ENCODE results near the gene MMP14.
"Not testable (repeated sequence)": the region's sequence is repeated elsewhere in the genome, so short reads cannot be mapped to it uniquely, and the experiment has no call there.

The MMP14 gene

GRCh38 chr14:22814941-22815713 lies 21.3 kb upstream of the MMP14 start, which contains the start of gene SLC7A7:
SLC7A7 (minus strand) TSS chr14:22815435; CDS start chr14:22813398, 2,037 bp downstream.
- DNase-seq (ENCODE audit: low spot score), result no peak

GRCh38 chr14:22819151-22819988 lies 17.0 kb upstream of the MMP14 start:
- no peak for DNase-seq (ENCODE audit: low spot score)

- no peak for DNase-seq (ENCODE audit: low spot score)
These were observed 15.7 kb upstream of the MMP14 start for GRCh38 chr14:22820731-22821130.

- no peak for DNase-seq (ENCODE audit: low spot score)
These were observed 15.0 kb upstream of the MMP14 start for GRCh38 chr14:22821193-22822015.

GRCh38 chr14:22822016-22822570 lies 14.3 kb upstream of the MMP14 start:
- no peak for DNase-seq (ENCODE audit: low spot score)

- DNase-seq (ENCODE audit: low spot score), result peak; percentile 91
These were observed 13.8 kb upstream of the MMP14 start for GRCh38 chr14:22822571-22823098.

GRCh38 chr14:22824711-22825359 lies 11.6 kb upstream of the MMP14 start:
- no peak for DNase-seq (ENCODE audit: low spot score)

- DNase-seq (ENCODE audit: low spot score), result not testable (repeated sequence)
These were observed 7.2 kb upstream of the MMP14 start for GRCh38 chr14:22829076-22829660.

GRCh38 chr14:22829661-22830442 lies 6.5 kb upstream of the MMP14 start, which contains the start of gene MRPL52:
MRPL52 (plus strand) TSS chr14:22829887; CDS start chr14:22829913, 26 bp downstream.
- peak; percentile 92 for DNase-seq (ENCODE audit: low spot score)

- no peak for DNase-seq (ENCODE audit: low spot score)
These were observed 5.9 kb upstream of the MMP14 start for GRCh38 chr14:22830443-22831010.

- no peak for DNase-seq (ENCODE audit: low spot score)
These were observed 880 bp upstream of the MMP14 start for GRCh38 chr14:22835505-22835904.

- DNase-seq (ENCODE audit: low spot score), result peak; percentile 79
These were observed 847 bp downstream of the MMP14 start for GRCh38 chr14:22837114-22837749.

- no peak for DNase-seq (ENCODE audit: low spot score)
These were observed 1.6 kb downstream of the MMP14 start for GRCh38 chr14:22837750-22838538.

- DNase-seq (ENCODE audit: low spot score), result no peak
These were observed 2.3 kb downstream of the MMP14 start for GRCh38 chr14:22838631-22839041.

- no peak for DNase-seq (ENCODE audit: low spot score)
These were observed 2.9 kb downstream of the MMP14 start for GRCh38 chr14:22839159-22839779.

- no peak for DNase-seq (ENCODE audit: low spot score)
These were observed 4.9 kb downstream of the MMP14 start for GRCh38 chr14:22841311-22841710.

- DNase-seq (ENCODE audit: low spot score), result no peak
These were observed 5.4 kb downstream of the MMP14 start for GRCh38 chr14:22841769-22842168.
